ENCODE data around the gene DNAJB13.
"Not testable (repeated sequence)": the region's sequence is repeated elsewhere in the genome, so short reads cannot be mapped to it uniquely, and the experiment has no call there.

Gene DNAJB13

GRCh38 chr11:73978576-73979086, 27.8 kb downstream of the DNAJB13 start:
- no peak for DNase-seq

GRCh38 chr11:73980001-73980961, 29.5 kb downstream of the DNAJB13 start:
- DNase-seq, result no peak

- no peak for DNase-seq
Observed at GRCh38 chr11:73981051-73981805, 30.4 kb downstream of the DNAJB13 start.

DNA sequence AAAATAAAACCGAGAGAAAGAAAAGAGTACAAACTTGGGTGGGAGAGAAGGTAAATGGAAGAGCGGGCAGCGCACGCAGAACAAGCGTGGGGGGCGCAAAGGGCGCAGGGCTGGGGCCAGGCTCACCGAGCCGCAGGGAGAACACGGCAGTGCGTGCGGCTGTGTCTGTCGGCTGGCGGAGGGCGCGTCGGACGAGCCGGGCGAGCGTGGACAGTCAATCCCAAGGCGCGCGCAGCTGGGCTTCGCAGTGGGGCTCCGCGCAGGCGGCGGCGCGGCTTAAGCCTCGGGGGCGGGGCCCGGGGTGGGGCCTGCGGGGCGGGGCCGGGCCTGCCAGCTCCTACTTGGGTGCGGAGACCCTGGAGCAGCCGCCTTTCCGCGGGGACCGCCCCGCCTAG, 31.8 kb downstream of the DNAJB13 start, which contains the start of gene UCP2:
TSS of gene UCP2 (minus strand) at position 249 of the 395 bp plus-strand sequence. CDS start 4,465 bp downstream, outside the sequence.
- DNase-seq, result peak; percentile 58

DNA sequence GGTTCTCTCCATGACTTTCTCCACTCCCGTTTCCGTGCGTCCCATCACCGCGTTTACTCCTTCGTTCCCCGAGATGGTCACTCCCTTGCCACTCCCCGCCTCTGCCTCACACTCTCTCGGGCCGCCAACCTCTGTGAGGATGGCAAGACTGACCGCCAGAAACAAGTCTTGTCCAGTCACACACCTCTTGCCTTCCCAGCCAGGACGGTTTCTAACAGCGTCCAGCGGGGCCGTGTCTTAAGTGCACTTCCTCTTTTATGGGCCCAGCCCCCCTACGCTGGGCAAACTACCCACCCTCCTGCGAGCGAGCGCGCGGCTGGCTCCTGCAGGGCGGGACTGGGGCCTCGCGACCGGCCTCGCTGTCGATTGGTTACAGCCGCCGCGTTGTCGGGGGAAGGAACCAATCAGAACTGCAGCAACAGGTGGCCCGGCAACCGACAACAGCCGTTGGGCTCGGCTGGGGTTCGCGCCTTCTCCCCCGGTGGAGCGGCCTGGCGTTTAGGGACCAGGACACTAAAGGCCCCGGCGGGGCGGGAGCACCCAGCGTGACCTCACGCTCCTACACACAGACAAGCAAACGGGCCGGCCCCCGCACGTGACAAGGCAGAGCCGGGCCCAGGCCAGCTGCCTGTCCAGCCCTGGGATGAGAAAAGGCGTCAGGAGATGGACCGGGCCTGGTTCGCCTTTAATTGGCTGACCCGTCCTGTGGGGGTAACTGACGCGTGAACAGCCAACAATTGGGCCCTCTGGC, 32.3 kb downstream of the DNAJB13 start:
- peak; percentile 75 for DNase-seq

- no peak for DNase-seq
Observed at GRCh38 chr11:73983741-73984538, 33.1 kb downstream of the DNAJB13 start.

DNA sequence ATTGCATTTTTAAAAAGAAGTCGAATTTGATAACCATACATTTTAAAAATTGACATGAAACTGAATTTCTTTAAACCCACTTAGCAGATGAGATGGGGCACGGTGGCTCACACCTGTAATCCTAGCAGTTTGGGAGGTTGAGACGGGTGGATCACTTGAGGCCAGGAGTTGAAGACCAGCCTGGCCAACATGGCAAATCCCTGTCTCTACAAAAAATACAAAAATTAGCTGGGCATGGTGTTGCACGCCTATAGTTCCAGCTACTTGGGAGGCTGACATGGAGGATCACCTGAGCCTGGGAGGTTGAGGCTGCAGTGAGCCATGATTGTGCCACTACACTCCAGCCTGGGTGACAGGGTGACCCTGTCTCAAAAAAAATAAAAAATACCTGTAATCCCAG, 34.8 kb downstream of the DNAJB13 start:
- not testable (repeated sequence) for DNase-seq

DNA sequence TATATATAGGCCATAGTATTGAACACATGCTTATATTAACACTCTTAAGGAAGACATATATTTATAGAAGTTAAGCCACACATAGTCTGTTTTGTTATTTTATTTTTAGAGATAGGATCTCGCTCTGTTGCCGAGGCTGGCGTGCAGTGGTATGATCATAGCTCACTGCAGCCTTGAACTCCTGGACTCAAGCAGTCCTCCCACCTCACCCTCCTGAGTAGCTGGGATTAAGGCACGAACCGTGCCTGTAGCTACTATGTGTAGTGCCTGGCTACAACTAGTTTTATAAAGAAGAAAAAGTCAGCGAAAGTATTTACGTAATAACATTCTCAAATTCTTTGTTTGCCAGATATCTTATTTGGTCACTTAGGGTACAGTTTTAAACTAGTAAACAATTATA, 37.4 kb downstream of the DNAJB13 start:
- DNase-seq, result no peak

- no peak for DNase-seq
Observed at GRCh38 chr11:73989156-73989555, 38.3 kb downstream of the DNAJB13 start.

DNA sequence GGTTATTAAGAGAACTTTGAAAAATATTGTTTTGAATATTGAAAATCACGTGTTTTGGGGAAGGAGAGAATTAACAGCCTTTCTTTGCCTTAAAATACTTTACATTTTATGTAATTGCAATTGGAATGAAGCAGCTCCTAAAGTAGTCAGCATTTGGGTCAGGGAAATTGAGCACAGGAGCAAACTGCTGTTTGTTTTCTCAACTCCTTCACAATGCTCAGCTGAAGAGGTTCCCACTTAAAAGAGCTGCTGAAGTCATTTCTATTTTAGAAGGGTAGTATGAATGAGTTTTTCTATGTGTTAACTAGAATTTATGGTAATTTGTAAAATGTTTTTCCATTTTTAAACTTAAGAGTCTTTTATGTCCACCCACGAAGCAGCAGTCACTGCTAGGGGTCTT, 39.9 kb downstream of the DNAJB13 start:
- no peak for DNase-seq

DNA sequence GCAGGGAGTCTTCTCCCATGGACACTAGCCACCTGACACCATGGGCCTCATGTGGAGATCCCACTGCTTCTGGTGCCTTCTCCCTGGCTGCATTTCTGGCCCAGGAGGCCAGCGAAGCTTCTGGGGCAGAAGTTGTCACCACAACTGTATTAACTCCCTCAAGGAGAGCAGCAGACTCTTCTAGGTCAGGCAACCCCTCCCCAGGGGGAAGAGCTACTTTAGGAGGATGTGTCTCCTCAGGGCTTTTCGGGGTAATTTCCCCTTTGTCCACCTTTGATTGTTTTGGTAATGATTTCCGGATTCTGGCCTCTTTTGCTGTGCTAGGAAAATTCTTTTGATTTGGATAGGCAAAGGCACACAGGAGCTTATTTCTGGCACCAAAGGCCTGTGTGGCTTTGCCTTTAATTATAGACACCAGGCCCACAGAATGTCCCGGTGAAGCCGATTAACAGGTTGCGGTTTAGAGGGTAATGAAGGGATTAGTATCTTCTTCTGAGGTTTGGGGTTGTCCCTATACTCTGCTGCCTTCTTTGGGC, 40.7 kb downstream of the DNAJB13 start:
- no peak for DNase-seq

GRCh38 chr11:73995247-73995646, 44.4 kb downstream of the DNAJB13 start:
- no peak for DNase-seq

DNA sequence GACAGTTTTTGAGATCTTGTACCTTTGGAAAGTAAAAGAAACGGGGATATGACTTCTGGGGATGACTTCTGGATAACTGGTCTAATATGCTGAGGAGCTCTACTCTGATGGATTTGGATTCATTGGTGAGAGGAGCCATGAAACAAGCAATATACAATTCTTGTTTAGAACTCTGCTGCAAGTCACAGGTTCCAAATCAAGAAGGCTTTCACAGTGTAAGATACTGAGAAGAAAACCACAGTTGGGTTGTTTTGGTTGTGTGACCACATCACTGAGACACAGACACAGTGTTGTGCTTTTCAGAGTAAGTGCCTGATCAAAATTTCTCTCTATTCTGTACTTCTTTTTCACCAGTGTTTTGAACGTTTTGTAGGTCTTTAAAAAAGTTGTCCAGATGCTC, 44.9 kb downstream of the DNAJB13 start:
- no peak for DNase-seq

DNA sequence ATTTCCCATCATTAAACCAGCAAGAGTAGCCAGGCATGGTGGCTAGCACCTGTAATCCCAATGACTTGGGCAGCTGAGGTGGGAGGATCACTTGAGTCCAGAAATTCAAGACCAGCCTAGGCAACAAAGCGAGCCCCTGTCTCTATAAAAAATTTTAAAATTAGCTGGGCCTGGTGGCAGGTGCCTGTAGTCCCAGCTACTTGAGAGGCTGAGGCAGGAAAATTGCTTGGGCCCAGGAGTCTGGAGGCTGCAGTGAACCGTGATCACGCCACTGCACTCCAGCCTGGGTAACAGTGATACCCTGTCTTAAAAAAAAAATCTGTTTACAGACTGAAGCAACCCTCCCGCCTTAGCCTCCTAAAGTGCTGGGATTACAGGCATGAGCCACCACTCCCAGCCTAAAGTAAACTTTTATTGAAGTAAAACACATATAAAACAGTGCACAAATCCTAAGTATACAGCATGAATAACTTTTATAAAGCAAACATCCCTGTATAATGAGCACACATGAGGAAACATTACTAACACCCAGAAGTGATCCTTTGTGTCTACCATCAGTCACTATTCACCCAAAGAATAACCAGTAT, 45.4 kb downstream of the DNAJB13 start:
- no peak for DNase-seq

DNA sequence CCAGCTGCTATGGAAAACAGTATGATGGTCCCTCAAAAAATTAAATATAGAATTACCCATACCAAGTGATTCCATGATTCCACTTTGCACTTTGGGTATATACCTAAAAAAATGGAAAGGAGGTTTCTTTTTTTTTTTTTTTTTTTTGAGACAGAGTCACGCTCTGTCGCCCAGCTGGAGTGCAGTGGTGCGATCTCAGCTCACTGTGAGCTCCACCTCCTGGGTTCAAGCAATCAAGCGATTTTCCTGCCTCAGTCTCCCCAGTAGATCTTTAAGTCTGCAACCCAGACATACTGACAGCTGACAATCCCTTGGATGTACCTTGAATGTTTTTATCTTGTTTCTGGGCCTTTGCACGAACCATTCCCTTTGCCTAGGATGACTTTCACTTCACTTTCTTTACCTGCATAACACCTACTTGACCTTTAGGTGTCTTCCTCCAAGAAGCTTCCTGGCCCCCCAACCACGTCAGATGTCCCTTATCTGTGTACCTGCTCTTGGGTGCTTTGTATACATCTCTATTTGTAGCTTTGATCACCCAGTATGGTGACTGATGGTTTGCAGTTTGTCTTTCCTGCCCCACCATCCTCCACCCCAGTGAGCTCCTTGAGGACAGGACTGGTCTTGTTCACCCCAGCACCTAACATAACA, 46.4 kb downstream of the DNAJB13 start:
- DNase-seq, result no peak

GRCh38 chr11:73998846-73999575, 48.2 kb downstream of the DNAJB13 start:
- DNase-seq, result no peak

DNA sequence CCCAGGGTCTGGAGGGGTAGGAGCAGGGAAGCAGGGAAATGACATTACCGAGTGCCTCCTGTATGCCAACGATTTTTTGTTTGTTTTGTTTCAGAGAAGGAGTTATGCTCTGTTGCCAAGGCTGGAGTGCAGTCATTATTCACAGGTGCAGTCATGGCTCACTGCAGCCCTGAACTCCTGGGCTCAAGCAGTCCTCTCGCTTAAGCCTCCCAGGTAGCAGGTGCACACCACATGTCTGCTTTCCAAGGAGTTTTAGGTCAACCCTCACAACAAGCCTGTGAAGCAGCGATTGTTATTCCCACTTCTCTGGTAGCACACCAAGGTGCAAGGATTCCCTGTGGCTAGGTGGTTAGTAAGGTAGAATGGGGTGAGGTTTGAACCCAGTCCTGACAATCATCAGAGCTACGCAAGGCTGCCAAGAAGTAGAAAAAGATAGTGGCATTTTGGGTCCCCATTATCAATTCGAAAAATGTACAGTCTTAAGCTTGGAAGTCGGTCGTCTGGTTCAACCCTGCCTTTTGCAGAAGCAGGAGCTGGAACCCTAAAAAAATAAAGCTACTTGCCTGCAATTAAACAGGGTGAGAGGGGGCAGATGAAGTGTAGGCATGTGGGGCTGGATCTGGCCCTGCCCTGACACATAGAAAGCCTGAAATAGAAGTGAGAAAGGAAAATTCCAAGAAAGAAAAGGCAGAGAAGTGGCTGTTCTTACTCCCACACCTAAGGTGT, 48.9 kb downstream of the DNAJB13 start:
- no peak for DNase-seq

GRCh38 chr11:74000307-74001133, 49.7 kb downstream of the DNAJB13 start:
- no peak for DNase-seq
